ENCODE measurements around the gene KANSL3.

- TF ChIP-seq EP300 (IDR thresholded peaks at IDR 0.05) = no peak
- TF ChIP-seq CTCF (IDR thresholded peaks at IDR 0.05) = no peak
Observed at GRCh38 chr2:96631804-96632435, 6.2 kb downstream of the KANSL3 start.
